GM19397 (cell line): Measurements from ENCODE around the gene SDHAF1.
"Not testable (repeated sequence)": the region's sequence is repeated elsewhere in the genome, so short reads cannot be mapped to it uniquely, and the experiment has no call there.

Experiments used
- ATAC-seq: cut with Tn5 transposase; IDR thresholded peaks from one replicate; pipeline ENCODE4 v1.9.1; 2021; ENCODE audit warnings: mild to moderate bottlenecking, moderate library complexity; ENCODE audit not compliant: unreplicated experiment

SDHAF1 gene

GRCh38 chr19:35995048-35995993 is at the start of gene SDHAF1:
Gene SDHAF1, plus strand, starts transcription at chr19:35995188. Its CDS starts 87 bp downstream, at chr19:35995275.
- ATAC-seq, result peak; percentile 82

- no peak for ATAC-seq
Measured at GRCh38 chr19:35946203-35946602, 48.8 kb upstream of the SDHAF1 start.

- ATAC-seq, result no peak
Measured at GRCh38 chr19:35949131-35949530, 45.9 kb upstream of the SDHAF1 start.

GRCh38 chr19:35955881-35956634 is 38.9 kb upstream of the SDHAF1 start:
- ATAC-seq, result no peak

- ATAC-seq, result not testable (repeated sequence)
Measured at GRCh38 chr19:35957411-35957810, 37.6 kb upstream of the SDHAF1 start.

- no peak for ATAC-seq
Measured at GRCh38 chr19:35958660-35959039, 36.3 kb upstream of the SDHAF1 start.

GRCh38 chr19:35959040-35959967 is 35.7 kb upstream of the SDHAF1 start:
- no peak for ATAC-seq

- no peak for ATAC-seq
Measured at GRCh38 chr19:35959968-35960320, 35.0 kb upstream of the SDHAF1 start.

- ATAC-seq, result no peak
Measured at GRCh38 chr19:35960432-35960972, 34.5 kb upstream of the SDHAF1 start.

- ATAC-seq, result no peak
Measured at GRCh38 chr19:35963514-35963913, 31.5 kb upstream of the SDHAF1 start.

GRCh38 chr19:35966771-35967170 is 28.2 kb upstream of the SDHAF1 start:
- no peak for ATAC-seq

GRCh38 chr19:35973487-35973886 is 21.5 kb upstream of the SDHAF1 start:
- ATAC-seq, result no peak

GRCh38 chr19:35975608-35976214 is 19.3 kb upstream of the SDHAF1 start:
- ATAC-seq, result no peak

- no peak for ATAC-seq
Measured at GRCh38 chr19:35977446-35978222, 17.4 kb upstream of the SDHAF1 start.

GRCh38 chr19:35978271-35978670 is 16.7 kb upstream of the SDHAF1 start:
- ATAC-seq, result no peak

GRCh38 chr19:35978832-35979365 is 16.1 kb upstream of the SDHAF1 start:
- no peak for ATAC-seq

GRCh38 chr19:35980997-35981396 is 14.0 kb upstream of the SDHAF1 start:
- not testable (repeated sequence) for ATAC-seq

- ATAC-seq, result no peak
Measured at GRCh38 chr19:35983177-35983576, 11.8 kb upstream of the SDHAF1 start.

- no peak for ATAC-seq
Measured at GRCh38 chr19:35986111-35986510, 8.9 kb upstream of the SDHAF1 start.
